T-helper 22 cell (primary cell): ENCODE results near the gene DNAL1.
"Not testable (repeated sequence)": the region's sequence is repeated elsewhere in the genome, so short reads cannot be mapped to it uniquely, and the experiment has no call there.

ENCODE experiments used
- DNase-seq: peaks from one replicate; pipeline ENCODE4 v3.0.0-alpha.2; 2020; ENCODE audit warnings: low read depth

Gene DNAL1

DNA sequence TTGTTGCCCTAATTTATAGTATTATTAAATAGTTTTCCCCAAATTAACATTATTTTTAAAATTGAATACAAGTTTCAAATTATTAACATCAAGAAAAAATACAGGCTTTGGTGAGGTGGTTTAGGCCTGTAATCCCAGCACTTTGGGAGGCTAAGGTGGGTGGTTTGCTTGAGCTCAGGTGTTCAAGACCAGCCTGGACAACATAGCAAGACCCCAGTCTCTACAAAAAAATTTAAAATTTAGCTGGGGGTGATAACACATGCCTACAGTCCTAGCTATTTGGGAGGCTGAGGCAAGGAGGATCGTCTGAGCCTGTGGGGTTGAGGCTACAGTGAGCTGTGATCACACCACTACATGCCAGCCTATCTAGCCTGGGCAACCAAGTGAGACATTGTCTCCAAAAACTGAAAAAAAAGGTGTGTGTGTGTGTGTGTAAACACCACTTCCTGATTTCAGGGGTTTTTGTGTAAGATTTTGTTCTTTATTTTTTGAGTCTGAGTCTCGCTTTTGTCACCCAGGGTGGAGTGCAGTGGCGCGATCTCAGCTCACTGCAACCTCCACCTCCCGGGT, 3.9 kb upstream of the DNAL1 start:
- no peak for DNase-seq

DNA sequence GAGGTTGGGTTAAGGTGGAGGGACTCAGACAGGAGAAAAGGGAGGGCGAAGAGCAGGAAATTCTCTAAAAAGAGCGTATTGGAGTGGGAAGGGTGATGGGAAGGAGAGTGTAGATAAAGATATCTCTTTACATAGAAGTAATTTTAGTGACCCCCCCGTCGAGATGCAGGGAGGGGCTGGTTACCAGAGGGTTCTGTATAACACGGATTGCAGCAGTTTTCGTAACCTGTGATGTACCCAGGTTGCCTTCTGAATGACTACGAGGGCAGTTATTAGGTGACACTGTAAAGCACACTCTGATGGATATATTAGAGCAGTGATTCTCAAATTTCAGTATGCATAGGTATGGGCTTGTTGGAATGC, 443 bp downstream of the DNAL1 start:
- no peak for DNase-seq

DNA sequence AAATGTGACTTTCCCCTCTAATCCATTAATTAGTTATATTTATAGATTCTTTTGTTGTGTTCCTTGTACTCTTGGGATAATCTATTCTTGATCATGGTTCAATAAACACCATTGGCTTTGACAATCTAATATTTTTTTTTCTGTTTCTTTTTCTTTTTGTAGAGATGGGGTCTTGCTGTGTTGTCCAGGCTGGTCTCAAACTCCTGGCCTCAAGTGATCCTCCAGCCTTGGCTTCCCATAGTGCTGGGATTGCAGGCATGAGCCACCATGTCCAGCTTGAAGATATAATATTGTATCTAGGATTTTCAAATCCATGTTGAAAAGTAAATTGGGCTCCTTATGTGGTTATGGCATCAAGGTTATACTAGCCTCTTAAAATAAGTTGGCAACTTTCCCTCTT, 6.2 kb downstream of the DNAL1 start:
- no peak for DNase-seq

DNA sequence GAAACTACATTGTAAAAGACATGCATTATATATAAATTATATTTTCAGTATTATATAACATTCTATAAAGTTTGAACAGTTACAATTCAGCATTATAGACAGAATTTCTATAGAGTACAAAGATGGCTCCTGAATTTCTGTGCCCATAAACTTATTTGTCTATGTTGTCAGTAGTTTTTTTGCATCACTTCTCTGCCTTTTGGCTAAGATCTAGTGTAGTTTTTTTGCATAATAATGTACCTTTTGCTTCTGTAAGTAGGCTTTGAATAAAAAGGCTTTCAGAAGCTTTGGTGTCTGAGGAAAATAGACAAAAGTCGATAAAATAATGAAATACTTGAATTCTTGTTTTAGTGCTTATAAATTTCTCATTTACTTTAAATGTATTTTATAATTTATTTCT, 11.1 kb downstream of the DNAL1 start:
- DNase-seq = no peak

DNA sequence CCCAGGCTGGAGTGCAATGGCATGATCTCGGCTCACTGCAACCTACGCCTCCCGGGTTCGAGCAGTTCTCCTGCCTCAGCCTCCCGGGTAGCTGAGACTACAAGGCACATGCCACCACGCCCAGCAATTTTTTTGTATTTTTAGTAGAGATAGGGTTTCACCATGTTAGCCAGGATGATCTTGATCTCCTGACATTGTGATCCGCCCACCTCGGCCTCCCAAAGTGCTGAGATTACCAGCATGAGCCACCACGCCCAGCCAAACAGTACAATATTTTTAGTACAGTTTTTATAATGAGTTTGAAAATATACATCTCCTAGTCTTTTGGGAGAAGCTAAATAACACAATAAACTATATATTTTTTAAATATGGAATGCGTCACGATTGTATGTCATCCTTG, 14.4 kb downstream of the DNAL1 start:
- not testable (repeated sequence) for DNase-seq

DNA sequence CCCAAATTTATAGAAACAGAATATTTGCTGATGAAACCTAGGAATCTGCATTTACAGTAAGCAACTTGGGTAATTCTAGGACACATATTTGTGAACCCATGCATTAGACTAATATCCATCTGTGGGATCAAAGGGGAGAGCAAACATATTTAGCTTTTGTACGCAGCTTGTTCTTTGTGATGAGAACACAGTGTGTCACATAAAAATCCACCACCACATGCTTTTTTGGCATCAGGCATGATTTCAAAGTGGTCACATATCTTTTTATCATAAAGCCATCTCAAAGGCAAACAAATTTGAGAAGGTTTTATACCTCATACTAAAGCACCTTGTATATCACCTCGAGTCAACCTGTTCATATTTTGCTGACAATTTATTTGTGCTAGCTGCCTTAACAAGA, 15.7 kb downstream of the DNAL1 start:
- DNase-seq = no peak

DNA sequence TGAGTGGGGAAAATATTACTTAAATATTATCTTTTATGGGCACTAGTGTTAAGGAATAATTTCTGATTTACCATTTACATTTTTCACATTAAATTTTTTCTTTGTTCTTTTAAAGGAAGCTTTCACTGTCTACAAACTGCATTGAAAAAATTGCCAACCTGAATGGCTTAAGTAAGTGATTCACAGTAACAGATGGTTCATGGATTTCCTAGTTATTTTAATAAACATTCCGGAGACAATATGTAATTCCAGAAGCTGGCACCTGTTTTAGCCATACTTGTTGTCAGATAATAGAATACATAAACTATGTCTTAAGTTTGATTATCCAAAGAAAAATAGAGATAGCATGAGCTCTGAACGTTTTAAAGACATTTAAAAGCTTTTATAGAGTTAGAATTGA, 17.1 kb downstream of the DNAL1 start:
- DNase-seq = no peak

DNA sequence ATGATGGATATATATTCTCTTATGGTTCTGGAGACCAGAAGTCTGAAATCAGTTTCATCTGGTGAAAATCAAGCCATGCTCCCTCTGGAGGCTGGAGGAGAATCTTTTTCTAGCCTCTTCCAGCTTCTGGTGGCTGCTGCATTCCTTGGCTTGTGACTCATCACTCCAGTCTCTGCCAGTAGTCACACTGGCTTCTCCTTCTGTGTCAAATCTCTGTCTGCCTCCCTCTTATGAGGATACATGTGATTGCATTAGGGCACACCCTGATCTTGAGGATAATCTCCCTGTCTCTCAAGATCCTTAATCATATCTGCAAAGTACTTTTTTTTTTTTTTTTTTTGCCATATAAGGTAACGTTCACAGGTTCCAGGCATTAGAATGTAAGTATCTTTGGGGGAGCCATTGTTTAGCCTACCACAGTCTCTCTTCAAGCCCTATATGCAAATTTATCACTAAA, 17.7 kb downstream of the DNAL1 start:
- no peak for DNase-seq

DNA sequence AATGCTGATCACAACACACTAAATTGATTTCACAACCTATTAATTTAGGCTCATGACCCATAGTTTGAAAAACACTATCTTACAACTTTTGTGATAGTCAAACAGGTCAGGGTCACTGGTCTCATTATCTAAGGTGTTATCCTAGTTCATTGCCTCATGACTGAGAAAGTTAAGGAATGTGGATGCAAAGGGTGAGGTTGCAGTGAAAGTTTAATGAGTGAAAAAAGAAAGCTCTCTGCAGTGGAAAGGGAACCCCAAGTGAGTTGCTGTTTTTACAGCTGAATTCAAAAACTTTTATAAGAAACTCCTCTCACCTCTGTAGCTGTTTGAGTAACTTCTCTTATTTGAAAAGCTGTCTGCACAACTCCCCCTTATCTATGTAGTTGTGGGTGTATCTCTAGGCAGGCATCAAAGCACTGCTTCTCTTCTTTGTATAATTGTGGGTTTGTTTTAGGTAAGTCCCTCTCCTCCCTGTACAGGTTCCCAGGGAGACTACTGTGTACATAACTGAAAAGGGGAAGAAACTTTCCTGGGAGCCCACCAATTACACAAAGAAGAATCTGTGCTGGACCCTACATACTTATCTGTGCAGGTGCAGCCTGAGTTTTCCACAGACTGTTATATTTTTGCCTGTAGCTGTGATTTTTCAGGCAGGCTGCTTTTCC, 18.9 kb downstream of the DNAL1 start:
- no peak for DNase-seq

DNA sequence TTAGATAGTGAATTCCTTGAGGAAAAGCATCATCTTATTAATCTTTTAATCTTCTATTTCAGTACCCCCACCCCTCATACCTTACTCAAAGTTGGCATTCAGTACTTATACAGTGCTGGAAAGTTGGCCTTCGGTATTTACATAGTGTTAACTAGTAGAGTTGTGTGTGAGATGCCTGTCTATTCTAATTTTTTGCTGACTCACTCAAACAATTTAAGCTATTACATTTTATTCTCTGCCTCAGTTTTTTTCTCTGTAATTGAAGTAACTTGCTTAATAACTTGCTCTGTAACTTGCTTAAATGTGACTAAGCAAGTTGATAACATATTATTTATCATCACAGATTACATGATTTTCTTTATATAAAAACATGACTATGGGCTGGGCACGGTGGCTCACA, 20.3 kb downstream of the DNAL1 start:
- DNase-seq = no peak

DNA sequence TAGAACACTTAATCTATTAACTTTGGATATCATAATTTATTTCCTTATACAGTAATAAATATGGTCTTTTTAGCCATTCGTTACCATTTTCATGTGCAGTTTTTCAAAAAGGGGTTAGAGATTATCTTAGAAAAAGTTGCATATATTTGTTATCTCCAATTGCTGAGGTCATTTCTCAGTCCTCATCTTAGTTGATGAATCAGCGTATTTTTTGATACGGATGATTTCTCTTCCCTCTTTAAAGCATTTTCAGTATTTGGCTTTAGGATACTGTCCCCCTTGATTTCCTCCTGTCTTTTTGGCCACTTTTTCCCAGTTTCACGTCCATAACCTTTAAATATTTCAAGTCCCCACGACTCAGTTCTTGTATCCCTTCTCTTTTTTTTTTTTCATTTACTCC, 21.8 kb downstream of the DNAL1 start:
- DNase-seq = no peak

DNA sequence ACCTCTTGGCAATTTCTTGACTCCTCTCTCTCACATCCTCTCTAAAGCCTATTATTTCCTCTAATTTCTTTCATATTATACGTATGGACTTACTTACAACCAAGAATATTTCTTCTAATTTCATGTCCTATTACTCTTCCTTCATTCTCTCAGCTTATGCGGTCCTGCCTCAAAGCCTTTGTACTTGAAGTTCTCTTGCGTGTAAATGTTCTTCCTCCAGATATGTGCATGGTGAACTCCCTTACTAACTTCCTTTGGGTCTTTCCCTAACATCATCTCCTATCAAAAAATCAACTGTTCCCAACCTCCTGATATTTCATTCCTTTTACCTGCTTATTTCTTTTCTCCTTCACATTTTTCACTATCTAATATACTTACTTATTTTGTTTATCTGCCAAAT, 23.1 kb downstream of the DNAL1 start:
- DNase-seq = no peak

DNA sequence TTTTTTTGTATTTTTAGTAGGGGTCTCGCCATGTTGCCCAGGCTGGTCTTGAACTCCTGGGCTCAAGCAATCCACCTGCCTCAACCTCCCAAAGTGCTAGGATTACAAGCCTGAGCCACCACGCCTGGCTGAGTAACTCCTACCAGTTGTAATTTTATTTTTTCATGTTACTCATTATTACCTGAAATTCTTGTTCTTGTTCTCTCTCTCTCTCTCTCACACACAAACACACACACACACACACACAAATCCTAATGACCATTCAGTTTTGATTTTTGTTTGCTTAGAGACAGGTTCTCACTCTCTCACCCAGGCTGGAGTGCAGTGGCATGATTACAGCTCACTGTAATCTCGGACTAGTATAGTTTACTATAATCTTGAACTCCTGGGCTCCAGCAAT, 30.2 kb downstream of the DNAL1 start:
- no peak for DNase-seq

DNA sequence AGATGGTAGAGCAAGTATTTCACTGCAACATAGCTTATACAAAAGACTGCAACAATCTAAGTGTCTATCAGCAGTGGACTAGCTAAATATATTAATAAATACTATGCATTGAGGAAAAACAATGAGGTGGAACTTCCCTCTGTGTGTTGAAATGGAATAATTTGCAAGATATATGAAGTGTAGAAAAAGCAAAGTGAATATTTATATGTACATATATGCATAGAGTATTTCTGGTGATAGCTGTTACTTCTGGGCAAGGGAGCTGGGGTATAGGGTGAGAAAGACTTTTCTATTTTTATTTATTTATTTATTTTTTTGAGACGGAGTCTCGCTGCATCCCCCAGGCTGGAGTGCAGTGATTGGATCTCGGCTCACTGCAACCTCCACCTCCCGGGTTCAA, 33.9 kb downstream of the DNAL1 start:
- no peak for DNase-seq

DNA sequence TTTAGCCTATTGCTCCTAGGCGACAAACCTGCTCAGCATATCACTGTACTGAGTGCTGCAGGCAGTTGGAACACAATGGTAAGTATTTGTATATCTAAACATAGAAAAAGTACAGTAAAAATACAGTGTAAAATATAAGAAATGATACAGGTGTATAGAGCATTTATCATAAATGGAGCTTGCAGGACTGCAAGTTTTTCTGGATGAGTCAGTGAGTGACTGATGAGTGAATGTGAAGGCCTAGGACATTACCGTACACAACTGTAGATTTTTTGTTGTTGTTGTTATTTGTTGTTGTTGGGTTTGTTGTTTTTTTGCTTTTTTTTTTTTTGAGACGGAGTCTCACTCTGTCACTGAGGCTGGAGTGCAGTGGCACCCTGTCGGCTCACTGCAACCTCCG, 36.0 kb downstream of the DNAL1 start:
- DNase-seq = no peak

DNA sequence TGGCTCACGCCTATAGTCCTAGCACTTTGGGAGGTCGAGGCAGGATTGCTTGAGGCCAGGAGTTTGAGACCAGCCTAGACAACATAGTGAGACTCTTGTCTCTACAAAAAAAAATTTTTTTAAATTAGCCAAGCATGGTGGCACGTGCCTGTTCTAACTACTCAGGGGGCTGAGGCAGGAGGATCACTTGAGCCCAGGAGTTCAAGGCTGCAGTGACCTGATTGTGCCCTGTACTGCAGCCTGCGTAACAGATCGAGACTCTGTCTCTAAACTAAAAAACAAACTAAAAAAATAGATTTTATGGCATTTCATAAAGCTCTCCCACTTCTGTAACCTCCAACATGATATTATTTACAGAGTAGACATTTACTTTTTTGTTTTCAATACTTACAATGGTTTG, 39.8 kb downstream of the DNAL1 start:
- no peak for DNase-seq

DNA sequence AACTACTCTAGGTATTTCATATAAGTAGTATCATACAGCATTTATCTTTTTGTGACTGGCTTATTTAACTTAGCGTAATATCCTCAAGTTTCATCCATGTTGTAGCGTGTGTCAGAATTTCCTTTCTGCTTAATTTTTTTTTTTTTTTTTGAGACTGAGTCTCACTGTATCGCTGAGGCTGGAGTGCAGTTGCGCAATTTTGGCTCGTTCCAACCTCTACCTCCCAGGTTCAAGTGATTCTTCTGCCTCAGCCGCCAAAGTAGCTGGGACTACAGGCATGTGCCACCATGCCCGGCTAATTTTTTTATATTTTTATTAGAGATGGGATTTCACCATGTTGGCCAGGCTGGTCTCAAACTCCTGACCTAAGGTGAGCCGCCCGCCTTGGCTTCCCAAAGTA, 40.5 kb downstream of the DNAL1 start:
- no peak for DNase-seq

DNA sequence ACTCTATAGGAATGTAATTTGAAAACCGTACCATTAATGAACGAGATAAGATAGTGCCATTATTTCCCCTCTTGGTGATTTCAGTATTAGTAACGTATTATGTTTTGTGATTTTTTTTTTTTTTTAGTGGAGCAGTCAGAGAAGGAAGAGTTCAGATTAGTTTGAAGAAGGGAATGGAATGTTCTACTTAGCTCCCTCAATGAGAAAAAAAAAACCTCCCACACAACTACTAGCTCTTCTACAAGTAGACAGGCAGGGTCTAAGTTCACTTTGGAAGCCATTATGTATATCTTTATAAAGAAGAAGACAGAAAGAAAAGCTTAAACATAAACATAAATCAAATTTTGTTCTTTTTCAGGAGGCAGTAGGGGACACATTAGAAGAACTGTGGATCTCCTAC, 42.1 kb downstream of the DNAL1 start:
- no peak for DNase-seq

DNA sequence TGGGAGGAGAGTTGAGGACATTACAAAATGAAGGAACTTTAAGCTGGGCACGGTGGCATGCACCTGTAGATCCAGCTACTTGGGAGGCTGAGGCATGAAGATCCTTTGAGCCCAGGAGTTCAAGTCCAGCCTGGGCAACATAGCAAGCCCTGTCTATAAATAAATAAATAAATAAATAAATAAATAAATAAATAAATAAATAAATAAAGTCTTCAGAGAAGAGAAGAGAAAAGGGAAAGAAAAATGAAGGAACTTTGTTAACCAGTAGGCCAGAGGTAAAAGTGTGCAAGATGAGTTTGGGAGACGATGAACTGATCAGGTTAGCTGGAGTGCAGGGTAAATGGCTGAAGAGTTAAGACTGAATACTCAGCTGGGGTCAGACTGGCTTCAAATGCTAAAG, 49.3 kb downstream of the DNAL1 start:
- DNase-seq = no peak

DNA sequence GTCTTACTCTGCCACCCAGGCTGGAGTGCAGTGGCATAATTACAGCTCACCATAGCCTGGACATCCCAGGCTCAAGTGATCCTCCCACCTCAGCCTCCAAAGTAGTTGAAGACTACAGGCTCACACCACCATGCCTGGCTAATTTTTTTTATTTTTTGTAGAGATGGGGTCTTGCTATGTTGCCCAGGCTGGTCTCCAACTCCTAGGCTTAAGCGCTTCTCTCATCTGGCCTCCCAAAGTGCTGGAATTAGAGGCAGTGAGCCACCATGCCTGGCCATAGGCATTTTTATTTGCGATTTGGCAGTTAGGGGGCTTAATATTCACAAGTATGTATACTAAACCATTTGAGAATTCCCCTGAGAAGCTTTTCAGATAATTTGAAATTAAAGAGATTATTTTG, 50.3 kb downstream of the DNAL1 start:
- DNase-seq = no peak

DNA sequence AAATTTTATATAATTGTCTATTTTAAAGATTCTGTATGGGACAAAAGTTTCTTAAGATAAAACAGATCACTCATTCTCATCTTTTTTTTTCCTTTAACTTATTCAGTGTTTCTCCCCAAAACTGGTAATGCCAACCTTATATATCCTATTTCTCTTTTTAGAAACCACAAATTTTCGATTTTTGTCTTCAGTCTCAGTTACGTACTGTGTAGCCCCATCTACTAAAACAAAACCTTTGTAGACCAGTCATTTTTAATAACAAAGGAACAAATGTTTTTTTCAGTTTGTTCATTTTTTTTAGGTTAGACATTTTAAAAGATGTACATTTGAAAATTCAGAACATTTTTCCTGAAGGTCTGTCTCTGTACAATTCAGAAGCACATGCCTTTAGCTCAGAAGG, 51.2 kb downstream of the DNAL1 start:
- DNase-seq = no peak

DNA sequence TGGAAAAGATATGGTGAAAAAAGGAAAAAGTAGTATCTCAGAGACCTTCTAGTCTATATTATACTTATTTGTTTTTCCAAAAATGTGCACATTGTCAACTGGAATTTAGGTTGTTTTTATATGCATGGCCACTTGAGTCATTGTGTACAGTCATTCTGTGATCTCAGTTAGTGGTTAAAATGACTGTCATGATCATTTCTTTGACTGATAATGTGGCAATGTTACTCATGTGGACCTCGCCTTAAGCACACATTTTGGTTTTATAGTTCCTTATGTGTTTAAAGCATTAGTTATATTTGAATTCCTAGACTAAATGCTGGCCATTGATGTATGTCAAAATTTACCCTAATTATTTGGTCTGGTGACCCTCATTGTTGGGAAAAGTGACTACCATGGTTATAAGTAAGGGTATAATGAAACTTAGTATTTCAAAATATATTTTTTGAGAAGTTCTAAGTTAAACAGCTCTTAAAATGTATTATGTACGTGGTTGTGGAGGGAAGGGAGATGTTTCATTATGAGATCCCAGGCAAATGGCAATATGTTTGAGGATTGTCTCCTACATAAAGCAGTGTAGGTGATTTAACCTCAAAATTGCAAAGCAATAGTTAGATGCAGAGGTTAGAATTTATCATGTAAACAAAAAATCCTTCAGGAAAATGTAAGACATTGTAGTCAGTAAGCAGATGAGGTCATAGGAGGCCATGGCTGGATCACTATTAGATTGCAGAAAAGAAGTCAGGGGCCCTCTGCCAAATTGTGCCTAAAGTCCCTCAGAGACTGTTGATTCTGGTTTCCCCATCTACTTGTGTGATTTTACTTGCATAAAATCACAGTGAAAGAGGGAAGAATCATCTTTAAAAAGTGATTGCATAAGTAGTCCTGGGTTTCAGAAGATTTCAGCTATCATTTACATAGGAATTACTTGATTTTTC, 51.9 kb downstream of the DNAL1 start:
- no peak for DNase-seq

DNA sequence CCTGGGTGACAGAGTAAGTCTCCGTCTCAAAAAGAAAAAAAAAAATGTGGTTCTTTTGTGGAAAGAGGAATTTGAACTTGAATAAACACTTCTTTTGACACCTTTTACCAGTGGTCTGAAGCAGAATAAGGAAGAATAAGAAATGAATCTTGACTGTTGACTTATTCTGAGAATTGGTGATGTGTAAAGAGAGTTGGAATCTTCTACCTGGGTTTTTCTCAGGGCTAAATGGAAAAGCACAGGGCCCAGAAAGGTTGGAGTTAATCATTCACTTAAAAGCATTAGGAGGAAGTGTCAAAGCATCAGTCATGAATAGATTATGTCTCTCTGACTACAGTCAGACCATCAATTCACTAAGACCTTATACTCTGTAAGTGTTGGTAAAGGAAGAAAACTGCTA, 55.5 kb downstream of the DNAL1 start:
- no peak for DNase-seq
